GM18907 (cell line): ENCODE results near the gene SSR1.
"Not testable (repeated sequence)": the region's sequence is repeated elsewhere in the genome, so short reads cannot be mapped to it uniquely, and the experiment has no call there.

ENCODE experiments used
- ATAC-seq: cut with Tn5 transposase; IDR thresholded peaks from one replicate; pipeline ENCODE4 v1.9.1; 2021; ENCODE audit warnings: mild to moderate bottlenecking, moderate library complexity; ENCODE audit not compliant: unreplicated experiment

SSR1 gene

DNA sequence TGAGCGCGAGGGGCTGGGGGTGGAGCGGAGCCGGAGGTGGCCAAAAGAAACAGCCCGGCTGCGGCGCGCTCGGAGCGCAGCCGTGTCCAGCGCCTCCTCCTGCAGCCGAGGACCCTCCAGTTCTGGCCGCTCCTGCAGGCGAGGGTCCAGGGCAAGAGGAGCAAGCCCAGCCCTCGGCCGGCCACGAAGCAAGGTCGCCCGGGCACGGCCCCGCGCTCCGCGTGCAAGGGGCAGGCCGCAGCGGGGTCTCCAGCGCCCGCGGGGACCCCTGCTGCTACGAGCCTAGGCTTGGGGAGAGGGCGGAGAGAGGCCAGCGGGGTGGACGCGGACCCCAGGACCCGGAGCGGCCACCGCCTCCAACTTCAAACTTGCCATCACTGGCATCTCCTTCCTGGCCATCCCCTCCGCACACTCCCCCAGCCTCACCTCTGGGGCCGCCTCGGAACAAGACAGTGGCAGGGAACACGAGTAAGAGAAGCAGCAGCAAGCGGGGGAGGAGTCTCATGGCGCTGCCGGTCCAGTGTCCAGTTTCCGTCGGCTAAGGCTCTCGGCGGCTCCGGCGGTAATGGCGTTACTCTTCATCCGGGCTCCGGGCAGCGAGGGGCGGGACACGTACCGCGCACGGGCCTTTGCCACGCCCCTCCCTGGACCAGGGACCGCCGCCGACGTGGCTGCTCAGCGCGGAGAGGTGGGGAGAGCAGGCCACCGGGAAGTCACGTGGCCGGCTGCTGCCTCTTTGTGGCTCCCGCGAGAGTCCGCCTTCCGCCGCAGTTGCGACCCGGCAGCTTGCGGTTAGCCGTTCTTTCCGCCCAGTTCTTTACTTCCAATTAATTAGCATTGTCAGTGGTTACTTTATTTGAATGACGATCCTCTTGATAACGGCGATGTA is at the start of gene SSR1:
TSS of gene SSR1 (minus strand) at position 584 of the 889 bp plus-strand sequence. CDS start at position 505, 79 bp downstream.
- peak; percentile 99 for ATAC-seq

DNA sequence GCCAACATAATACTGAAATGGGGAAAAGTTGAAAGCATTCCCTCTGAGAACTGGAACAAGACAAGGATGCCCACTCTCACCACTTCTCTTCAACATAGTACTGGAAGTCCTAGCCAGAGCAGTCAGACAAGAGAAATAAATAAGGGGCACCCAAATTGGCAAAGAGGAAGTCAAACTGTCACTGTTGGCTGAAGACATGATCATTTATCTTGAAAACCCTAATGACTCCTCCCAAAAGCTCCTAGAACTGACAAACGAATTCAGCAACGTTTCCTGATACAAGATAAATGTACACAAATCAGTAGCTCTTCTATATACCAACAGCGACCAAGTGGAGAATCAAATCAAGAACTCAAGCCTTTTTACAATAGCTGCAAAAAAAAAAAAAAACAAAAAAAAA is 38.9 kb upstream of the SSR1 start:
- not testable (repeated sequence) for ATAC-seq

DNA sequence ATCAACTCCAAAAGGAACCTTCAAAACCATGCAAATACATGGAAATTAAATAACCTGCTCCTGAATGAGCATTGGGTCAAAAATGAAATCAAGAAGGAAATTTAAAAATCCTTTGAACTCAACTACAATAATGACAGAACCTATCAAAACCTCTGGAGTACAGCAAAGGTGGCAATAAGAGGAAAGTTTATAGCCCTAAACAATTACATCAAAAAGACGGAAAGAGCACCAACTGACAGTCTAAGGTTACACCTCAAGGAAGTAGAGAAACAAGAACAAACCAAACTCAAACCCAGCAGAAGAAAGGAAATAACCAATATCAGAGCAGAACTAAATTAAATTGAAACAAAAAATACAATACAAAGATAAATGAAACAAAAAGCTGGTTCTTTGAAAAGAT is 37.6 kb upstream of the SSR1 start:
- not testable (repeated sequence) for ATAC-seq

DNA sequence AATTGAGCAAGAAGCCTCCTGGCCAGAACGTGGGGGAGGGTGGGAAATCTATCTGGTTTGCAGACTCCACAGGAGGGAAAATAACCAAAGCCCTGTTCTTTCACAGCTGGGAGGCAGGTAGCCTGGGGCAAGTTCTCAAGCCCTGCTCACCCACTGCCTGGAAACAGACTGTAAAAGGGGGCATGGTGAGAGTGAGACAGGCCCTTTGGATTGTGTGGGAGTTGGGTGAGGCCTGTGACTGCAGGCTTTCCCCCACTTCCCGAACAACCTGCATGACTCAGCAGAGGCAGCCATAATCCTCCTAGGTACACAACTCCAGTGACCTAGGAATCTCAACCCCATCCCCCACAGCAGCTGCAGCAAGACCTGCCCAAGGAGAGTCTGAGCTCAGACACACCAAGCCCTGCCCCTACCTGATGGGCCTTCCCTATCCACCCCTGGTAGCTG is 34.6 kb upstream of the SSR1 start:
- ATAC-seq: not testable (repeated sequence)

DNA sequence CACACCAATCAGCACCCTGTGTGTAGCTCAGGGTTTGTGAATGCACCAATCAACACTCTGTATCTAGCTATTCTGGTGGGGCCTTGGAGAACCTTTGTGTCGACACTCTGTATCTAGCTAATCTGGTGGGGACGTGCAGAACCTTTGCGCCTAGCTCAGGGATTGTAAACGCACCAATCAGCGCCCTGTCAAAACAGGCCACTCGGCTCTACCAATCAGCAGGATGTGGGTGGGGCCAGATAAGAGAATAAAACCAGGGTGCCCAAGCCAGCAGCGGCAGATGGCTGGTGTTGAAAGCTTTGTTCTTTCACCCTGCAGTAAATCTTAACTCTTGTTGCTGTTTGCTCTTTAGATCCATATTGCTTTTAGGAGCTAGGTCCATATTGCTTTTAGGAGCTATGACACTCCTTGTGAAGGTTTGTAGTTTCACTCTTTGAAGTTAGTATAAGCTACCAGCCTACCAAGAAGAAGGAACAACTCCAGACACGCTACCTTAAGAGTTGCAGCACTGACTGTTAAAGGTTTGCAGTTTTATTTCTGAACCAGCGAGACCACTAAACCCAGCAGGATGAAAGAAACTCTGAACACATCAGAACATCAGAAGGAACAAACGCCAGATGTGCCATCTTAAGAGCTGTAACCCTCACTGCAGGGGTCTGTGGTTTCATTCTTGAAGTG is 31.9 kb upstream of the SSR1 start:
- ATAC-seq: not testable (repeated sequence)

DNA sequence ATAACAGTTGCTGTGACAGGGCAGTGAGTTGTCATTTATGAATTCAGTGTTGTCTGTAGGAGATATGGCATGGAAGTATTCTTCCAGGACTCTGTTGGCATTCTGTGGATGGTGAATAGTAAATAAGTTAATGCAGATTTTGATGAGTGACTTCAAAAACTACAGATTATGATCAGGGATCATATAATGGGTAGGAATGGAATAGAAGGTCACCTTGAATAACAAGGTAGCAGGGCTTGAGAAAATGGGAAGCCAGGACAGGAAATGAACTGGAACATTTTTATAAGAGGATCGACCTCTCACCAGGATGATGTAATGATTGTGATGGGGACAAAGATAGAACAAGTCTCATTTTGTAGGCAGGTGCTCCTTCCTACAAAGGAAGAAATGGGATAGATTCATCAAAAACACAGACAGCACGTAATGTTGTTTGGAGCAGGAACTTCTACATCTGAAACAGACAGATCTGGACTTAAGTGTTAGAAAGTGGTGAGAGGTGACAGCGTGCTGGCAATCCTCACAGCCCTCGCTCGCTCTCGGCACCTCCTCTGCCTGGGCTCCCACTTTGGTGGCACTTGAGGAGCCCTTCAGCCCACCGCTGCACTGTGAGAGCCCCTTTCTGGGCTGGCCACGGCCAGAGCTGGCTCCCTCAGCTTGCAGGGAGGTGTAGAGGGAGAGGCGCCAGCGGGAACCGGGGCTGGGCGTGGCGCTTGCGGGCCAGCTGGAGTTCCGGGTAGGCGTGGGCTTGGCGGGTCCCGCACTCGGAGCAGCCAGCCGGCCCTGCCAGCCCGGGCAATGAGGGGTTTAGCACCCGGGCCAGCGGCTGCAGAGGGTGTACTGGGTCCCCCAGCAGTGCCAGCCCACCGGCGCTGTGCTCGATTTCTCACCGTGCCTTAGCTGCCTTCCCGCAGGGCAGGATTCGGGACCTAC is 30.8 kb upstream of the SSR1 start:
- ATAC-seq: no peak

DNA sequence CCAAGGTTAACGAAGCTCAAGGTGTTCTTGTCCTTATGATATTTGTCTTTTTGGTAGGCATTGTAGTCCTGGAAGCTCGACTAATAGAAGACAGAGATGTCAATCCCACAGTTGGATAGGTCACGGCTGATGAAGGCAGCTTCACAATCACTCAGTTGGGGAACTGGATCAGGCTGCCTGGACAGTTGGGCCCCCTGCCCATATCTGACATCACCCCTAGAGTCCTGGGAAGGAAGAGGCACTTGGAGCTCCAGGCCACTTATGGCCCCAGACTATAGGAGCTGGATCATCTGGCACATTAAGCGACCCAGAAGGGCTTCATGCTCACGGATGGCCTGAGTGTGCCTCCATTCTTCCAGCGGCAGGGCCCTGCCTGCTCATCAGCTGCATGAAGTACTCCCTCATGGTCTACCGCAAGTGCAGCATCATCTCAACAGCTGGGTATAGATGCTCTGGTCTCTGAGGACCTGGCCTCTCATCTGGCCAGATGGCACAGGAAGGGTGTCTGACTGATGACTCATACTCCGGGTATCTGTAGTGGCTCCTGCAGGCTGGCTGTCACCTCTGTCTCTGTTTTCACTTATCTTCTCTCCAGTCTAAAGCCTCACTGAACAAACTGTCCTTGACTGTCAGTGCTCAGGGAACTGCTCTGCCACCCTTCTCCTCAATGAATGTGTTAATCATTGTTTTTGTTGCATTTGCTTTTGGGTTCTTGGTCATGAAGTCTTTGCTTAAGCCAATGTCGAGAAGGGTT is 29.2 kb upstream of the SSR1 start:
- peak; percentile 81 for ATAC-seq

DNA sequence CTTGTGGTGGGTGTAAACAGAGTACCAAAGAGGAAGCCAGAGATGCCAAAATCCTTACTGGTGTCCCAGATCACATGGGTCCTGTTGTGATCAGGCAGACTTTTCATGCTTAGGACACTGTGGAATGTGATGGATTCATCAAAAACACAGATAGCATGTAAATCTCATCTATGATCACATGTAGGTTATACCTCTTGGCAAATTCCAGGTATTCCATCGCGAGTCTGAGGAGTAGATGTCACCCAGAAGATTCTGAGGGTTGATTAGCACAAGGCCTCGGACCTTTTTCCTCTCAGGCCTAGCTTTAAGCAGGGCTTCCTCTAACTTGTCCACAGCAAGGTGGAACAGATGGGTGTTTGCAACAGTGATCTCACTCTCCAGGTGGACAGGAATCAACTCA is 28.3 kb upstream of the SSR1 start:
- no peak for ATAC-seq

DNA sequence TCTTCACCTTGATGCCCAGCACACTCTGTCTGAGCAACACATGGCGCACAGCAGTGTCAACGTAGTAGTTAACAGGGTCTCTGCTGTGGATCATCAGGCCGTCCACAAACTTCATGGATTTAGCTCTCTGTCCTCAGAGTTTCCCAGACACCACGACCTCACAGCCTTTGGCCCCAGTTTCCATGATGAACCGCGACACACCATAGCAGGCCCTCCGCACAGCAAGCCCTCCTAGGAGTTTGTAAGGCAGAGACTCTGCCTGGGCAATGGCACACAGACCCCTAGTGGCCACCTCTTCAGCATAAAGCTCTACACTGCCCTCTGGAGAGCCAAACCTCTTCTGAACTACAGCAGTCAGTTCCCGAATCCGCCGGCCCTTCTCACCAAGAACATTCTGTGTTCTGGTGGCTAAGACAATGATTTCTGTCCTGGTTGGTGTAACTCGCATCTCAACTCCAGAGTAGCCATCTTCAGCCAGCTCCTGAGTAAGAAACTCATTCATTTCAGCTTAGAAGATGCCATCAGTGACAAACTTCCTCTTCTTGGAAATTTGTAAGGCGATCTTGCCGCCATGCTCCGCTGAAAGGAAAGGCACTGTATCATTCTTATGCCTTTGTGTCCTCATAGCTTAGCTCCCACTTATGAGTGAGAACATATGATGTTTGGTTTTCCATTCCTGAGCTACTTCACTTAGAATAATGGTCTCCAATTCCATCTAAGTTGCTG is 26.2 kb upstream of the SSR1 start:
- not testable (repeated sequence) for ATAC-seq

DNA sequence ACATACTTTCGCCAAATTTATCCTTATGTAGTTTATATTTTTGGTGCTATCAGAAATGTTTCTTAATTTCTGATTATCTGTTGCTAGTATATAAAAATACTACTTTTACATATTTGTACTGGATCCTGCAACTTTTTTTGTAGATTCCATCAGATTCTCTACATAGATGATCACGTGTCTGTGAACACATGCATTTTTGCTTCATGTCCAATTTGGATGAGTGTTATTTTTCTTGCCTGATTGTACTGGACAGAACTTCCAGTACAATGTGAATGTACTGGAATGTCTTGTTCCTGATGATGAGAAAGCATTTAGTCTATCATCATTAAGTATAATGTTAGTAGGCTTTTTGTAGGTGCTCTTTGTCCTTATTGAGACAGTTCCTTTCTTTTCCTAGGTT is 25.0 kb upstream of the SSR1 start:
- no peak for ATAC-seq

DNA sequence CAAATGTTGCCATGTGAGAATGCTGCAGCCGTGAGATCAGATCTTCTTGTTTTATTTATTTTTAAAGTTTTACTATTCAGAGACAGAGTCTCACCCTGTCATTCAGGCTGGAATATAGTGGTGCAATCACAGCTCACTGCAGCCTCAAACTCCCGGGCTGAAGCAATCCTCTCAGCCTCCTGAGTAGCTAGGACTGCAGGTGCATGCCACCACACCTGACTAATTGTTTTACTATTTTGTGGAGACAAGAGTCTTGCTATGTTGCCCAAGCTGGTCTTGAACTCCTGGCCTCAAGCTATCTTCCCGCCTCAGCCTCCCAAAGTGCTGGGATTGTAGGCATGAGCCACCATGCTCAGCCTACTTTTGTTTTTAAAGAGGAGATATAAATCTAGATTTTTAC is 22.5 kb upstream of the SSR1 start:
- ATAC-seq: no peak

DNA sequence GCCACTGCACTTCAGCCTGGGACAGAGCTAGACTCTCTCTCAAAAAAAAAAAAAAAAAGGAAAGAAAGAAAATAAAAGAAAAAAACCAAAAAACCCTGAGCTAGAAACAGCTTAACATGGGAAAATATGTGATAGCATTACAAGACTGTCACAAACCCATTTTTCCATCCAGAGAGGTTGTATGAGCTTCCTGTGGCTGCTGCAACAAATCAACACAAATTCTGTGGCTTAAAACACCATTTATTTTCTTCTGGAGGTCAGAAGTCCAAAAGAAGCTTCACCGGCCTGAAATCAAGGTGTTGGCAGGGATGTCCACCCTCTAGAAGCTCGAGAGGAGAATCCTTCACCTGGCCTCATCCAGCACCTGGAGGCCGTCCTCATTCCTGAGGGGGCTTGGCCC is 21.7 kb upstream of the SSR1 start:
- ATAC-seq: no peak

DNA sequence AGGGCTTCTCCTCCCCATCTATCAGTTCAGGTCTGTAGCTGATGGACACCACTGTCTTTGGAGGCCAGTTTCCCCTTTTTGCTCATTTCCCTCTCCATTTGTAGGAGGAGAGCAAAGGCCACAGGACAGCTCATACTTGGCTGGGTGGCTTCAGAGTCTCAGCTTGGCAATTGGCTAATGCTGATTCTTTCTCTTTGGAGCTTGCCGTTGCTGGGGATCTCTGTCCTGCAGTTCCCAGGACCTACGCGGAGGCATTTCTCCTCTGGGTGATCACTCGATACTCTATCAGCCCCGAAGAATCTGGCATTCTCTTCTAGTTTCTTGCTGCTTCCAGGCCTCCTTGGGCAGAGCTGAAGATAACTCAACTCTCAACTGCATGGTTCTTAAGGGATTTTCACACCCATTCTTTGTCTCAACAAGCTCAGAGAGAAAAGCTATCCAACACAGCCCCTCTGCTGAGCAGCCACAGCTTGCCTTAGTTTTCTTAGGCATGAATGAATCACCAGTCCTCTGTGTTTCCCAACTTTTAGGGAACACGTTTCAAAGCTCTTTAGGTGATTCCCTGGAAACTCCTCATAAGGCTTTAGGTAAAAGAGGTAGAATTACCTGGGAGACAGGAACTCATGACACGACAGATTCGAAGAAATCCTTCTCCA is 19.2 kb upstream of the SSR1 start:
- no peak for ATAC-seq

DNA sequence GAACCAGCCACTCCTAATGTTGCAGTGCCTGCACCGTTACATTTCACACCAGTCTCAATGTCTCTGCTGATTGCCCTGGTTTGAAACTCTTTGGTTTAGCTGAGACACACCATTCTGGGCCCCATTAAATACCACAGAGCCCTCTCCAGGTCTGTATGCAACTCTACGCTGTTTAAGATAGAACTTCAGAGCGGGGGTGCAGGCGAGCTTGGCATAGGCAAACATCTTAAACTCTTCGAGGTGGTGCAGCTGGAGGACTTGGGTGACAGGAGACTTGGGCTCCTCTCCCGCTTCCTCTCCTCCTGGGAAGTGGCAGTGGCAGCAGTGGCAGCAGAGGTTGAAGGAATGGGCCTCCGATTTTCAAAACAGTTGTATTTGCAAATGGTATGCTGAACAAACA is 18.5 kb upstream of the SSR1 start:
- ATAC-seq: no peak

DNA sequence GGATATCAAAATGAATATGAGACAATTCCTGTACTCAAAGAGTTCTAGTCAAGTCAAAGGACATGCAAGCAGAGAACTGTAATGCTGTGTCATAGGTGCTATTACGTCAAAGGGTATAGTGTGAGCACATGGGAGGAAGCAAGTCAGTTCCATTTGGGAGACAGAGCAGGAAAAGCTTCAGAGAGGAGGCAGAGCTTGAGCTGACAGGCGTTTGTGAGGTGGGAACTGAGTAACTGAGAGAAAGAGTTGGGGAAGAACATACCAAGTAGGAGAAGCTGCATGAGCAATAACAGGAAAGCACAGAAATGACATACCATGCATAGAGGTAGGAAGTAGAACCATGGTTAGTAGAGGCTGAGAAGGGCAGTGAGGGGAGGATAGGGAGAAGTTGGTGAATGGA is 15.2 kb upstream of the SSR1 start:
- no peak for ATAC-seq

DNA sequence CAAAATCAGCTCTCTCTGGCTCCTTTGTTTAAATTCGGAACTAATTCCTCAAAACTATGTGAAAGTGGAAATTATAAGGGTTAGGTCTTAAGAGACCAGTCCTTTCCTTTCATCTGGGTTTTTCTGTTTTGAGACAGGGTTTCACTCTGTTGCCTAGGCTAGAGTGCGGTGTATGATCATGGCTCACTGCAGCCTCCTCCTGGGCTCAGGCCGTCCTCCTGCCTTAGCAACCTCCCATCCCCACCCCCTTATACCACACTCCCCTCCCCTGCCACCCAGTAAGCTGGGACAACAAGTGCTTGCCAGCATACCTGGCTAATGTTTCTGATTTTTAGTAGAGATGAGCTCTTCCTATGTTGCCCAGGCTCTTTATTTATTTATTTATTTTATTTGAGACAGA is 12.8 kb upstream of the SSR1 start:
- no peak for ATAC-seq

DNA sequence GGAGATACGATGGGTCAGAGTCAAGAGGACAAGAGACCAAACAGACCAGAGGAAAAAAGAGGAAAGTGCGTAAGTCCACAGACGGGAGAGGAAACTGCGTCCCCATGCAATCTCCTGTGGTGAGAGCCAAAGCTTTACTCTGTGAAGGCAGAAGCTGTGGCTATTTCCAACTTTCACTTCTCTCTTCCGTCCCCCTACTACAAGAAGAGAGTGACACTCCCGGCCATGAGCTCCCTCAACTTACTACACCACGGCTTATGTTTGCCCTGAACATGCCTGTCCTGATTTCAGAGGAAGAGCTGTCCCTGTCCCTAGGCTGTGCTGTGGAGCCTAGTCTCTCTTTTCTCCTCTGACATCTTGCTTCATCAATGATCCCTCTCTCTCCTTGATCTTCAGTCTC is 11.5 kb upstream of the SSR1 start:
- peak; percentile 77 for ATAC-seq

DNA sequence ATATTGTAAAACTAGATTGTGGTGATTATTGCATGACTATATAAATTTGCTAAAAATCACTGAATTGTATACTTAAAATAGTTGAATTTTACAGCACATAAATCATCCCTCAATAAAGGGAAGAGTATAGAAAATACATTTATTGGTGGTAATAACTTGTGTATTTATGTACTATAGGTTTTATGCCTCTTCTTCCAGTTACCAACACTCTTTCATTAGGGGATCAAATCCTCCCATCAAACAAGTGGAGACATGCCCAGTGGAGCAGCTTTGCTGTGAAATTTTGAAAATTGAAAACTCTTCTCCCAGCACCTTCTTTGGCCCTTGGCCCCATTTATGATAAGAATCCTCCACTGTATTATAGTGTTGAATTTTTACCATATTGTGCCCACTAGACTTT is 10.1 kb upstream of the SSR1 start:
- no peak for ATAC-seq

DNA sequence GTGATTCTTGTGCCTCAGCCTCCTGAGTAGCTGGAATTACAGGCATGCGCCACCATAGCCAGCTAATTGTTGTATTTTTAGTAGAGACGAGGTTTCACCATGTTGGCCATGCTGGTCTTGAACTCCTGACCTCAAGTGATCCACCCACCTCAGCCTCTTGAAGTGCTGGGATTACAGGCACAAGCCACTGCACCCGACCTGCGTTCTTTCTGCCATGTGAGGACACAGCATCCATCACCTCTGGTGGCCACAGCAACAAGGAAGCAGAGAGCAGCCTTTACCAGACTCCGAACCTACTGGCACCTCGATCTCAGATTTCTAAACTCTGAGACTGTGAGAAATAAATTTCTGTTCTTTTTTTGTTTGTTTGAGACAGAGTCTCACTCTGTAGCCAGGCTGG is 8.9 kb upstream of the SSR1 start:
- not testable (repeated sequence) for ATAC-seq
